Hepatic stellate cell (primary cell): ENCODE measurements around the gene TRAF3.

Experiments used
- DNase-seq: peaks from one replicate; pipeline ENCODE4 v3.0.0; 2011; ENCODE audit warnings: low spot score

The TRAF3 gene

GRCh38 chr14:102955636-102956408, 178.6 kb downstream of the TRAF3 start:
- DNase-seq: no peak

DNA sequence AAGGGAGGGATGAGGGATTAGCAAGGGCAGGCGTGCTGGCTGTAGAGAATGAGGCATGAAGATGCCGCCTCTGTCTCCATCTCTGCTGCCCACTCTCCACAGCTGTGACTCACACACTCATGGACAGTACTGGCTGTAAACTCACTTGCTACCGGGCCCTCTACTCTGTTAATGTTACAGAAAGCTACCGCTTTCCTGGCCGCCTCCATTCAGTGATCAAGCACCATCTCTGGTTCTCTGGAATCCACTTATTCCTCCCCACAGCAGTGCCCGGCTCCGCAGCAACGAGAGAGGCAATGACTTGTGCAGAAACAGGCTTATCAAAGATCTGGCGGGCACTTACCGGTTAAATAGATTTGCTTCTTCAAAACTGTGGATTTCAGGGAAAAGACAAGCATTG, 180.0 kb downstream of the TRAF3 start:
- no peak for DNase-seq

GRCh38 chr14:102958461-102958860, 181.2 kb downstream of the TRAF3 start:
- DNase-seq: no peak
